GM10266 (cell line): ENCODE measurements around the gene DENND1A.

ENCODE experiments used
- DNase-seq: peaks from one replicate; pipeline ENCODE4 v3.0.0; 2012; ENCODE audit errors: extremely low spot score
- TF ChIP-seq, protein P1 (sequence below): IDR thresholded peaks from 2 replicates; pipeline ENCODE4 v1.5.1; 2012; ENCODE audit warnings: mild to moderate bottlenecking, low read depth; ENCODE audit not compliant: control insufficient read depth, insufficient read depth; ENCODE audit errors: missing control alignments

Gene DENND1A

DNA sequence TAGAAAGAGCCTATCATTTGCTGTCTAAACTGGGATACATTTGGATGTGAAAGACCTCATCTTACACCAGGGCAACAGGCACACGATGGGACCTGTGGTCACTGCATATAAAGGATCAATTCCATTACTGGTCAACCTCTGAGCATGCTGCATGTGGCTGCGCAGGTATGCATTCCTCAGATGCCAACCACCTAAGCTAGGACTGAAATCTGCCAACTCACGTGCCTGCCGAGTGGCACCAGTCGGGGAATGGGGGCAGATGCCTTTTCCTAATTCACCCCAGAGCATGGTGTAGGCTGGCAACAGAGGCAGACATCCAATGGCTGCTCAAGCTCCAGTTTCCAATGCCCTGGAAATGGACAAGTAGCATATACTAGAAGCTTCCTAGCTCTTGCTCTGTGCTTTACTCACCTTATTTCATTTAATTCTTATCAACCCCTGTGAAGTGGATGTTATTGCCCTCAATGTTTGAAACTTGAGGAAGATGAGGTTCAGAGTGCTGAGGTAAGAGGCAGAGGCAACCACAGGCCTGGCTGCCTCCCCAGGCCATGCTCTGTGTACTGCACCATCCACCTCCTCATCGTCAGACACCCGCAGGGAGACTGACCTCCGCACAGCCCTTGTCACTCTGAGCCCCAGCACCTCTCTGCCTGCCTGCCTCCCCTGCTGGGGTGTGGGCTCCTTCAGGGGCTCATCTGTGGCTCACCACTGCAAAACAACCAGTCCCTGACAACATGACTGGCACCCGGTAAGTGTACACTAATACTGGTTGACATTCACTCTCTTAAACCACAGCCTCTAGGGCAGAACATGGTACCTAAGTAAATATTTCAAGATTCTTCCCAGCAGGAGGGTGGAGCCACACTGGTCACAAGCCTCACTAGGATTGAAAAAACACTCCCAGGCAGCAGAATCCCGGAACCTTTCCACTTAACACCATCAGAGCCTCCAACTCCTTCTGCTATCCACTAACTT is 345.4 kb downstream of the DENND1A start:
- TF ChIP-seq, protein P1, sequence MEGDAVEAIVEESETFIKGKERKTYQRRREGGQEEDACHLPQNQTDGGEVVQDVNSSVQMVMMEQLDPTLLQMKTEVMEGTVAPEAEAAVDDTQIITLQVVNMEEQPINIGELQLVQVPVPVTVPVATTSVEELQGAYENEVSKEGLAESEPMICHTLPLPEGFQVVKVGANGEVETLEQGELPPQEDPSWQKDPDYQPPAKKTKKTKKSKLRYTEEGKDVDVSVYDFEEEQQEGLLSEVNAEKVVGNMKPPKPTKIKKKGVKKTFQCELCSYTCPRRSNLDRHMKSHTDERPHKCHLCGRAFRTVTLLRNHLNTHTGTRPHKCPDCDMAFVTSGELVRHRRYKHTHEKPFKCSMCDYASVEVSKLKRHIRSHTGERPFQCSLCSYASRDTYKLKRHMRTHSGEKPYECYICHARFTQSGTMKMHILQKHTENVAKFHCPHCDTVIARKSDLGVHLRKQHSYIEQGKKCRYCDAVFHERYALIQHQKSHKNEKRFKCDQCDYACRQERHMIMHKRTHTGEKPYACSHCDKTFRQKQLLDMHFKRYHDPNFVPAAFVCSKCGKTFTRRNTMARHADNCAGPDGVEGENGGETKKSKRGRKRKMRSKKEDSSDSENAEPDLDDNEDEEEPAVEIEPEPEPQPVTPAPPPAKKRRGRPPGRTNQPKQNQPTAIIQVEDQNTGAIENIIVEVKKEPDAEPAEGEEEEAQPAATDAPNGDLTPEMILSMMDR: no peak
- no peak for DNase-seq

DNA sequence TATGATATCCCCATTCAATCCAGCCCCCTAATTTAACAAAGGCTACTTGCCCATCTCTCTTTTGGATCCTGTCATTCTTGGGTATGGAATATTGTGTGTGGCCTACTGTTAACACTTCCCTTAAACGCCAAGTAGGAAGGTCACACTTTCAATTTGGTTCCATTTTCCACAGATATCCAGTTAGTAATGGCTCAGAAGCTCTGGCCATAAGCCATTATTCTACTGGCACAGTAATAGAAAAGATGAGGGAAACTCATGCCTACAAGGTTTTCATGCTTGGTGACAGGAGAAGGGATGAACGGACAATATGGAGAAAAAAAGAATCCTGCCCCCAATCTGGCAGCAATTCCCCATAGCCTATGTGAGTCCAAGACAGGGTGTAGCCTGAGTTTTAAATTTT is 346.3 kb downstream of the DENND1A start:
- DNase-seq: no peak
- TF ChIP-seq, protein P1: no peak

GRCh38 chr9:123571240-123571639 is 358.7 kb downstream of the DENND1A start:
- TF ChIP-seq, protein P1: no peak
- no peak for DNase-seq

- TF ChIP-seq, protein P1: no peak
- DNase-seq: no peak
These were observed 360.9 kb downstream of the DENND1A start for GRCh38 chr9:123568691-123569688.

GRCh38 chr9:123567013-123567412 is 362.9 kb downstream of the DENND1A start:
- no peak for DNase-seq
- TF ChIP-seq, protein P1: no peak

- DNase-seq: no peak
- TF ChIP-seq, protein P1: no peak
These were observed 365.3 kb downstream of the DENND1A start for GRCh38 chr9:123564652-123565051.

DNA sequence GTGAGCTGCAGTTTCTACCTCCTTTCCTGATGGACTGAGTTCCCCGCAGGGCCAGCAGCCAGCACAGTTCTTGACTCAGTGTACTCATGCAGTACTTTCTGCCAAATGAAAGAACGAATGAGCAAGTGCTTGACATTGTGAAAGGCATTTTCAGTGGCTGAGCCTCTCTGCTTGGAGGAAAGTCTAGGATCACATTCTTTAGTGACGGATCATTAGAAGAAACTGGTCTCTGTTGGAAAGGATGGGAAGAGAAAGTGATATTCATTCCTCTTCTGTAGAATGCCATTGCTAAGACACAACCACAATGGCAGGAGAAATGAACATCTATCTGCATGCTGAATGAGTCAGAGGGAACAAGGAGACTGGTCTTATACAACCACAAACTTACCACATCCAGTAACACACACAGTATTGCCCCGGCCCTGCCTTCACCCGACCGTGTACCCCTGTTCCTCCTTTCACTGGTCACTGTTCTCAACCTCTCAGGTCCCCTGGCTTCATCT is 367.0 kb downstream of the DENND1A start:
- TF ChIP-seq, protein P1: no peak
- DNase-seq: peak; percentile 22
